Astrocyte (in vitro differentiated cells and primary cell): Measurements from ENCODE around the gene DNAH17.

Experiments used
- EZH2 ChIP-seq: IDR thresholded peaks from 2 replicates; pipeline ENCODE4 v1.6.1; 2012; ENCODE audit warnings: mild to moderate bottlenecking, low read length, inconsistent platforms; ENCODE audit not compliant: insufficient read depth
- TF ChIP-seq, protein P1 (sequence below): IDR thresholded peaks from 2 replicates; pipeline ENCODE4 v1.5.1; 2011; ENCODE audit warnings: low read depth, mild to moderate bottlenecking, inconsistent platforms, low read length, moderate library complexity; ENCODE audit not compliant: insufficient read depth

DNA sequence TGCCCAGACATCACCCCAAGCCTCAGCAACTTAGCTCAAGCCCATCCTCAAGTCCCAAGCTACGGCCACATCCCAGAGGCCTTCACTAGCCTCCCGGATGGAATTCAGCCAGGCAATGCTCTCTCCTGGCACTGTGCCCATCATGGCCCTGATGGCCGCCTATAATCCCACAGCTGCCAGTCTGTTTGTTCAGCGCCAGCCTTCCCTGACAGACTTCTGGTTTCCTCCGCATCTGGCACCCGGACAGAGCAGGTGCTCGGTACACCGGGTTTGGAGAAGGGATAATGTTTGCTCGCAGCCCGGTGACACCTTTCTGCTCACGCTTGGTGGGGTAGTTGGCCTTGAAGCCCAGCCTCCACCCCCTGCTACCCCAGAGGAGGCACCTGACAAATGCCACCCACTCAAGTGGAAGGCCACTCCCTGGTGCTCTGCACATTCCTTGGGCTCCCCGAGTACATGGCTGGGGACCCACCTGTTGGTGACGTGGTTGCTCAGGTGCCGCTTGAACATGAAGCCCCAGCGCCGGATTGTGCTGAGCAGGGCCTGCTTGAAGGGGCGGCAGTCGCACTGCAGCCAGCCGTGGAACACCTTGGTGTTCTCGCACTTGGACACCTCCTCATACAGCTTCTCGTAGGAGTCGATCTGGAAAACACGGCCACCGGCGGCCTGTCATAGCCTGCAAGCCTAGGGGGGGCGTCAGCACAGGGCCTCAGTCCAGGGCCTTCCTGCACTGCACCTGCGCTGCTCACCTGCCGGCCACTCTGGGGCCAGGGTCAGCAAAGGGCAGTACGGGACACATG is 47.1 kb downstream of the DNAH17 start:
- TF ChIP-seq, protein P1, sequence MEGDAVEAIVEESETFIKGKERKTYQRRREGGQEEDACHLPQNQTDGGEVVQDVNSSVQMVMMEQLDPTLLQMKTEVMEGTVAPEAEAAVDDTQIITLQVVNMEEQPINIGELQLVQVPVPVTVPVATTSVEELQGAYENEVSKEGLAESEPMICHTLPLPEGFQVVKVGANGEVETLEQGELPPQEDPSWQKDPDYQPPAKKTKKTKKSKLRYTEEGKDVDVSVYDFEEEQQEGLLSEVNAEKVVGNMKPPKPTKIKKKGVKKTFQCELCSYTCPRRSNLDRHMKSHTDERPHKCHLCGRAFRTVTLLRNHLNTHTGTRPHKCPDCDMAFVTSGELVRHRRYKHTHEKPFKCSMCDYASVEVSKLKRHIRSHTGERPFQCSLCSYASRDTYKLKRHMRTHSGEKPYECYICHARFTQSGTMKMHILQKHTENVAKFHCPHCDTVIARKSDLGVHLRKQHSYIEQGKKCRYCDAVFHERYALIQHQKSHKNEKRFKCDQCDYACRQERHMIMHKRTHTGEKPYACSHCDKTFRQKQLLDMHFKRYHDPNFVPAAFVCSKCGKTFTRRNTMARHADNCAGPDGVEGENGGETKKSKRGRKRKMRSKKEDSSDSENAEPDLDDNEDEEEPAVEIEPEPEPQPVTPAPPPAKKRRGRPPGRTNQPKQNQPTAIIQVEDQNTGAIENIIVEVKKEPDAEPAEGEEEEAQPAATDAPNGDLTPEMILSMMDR, result no peak
- no peak for TF ChIP-seq EZH2
